ENCODE results near the gene MARK4.
"Not testable (repeated sequence)": the region's sequence is repeated elsewhere in the genome, so short reads cannot be mapped to it uniquely, and the experiment has no call there.

MARK4 gene

DNA sequence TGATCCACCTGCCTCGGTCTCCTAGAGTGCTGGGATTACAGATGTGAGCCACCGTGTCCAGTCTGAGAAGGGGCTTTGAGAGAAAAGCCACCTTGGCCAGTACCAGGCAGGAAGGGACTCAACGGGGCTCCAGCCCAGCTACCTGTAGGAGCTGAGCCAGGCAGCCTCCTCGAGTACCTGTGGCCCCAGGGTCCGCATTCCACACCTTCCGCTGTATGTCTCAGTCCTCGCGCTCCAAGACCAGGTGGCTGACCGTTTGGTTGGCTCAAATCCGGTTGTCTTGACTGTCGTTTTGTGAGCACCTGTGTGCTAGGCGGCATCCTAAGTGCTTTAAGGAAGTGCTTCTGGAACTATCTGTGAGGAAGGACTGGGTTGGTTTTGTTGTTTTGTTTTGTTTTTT lies 16.2 kb downstream of the MARK4 start:
- no peaks in the 10 kb centered on the region for H3K27me3 ChIP-seq (ENCODE audit: insufficient read depth, poor library complexity, severe bottlenecking)
- DNase-seq (ENCODE audit: low read depth in 1 of 2, low spot score in 1 of 2): no peak
- 0 out of 2 replicates have a peak, but pooled peaks have one; percentile 2 for TF ChIP-seq SPI1 (IDR thresholded peaks at IDR 0.05; ENCODE audit: borderline replicate concordance, low read depth)
- TF ChIP-seq POLR2AphosphoS5 (IDR thresholded peaks at IDR 0.05; ENCODE audit: low read depth): no peak
- no peak overlapping the region for H3K4me3 ChIP-seq (replicated peaks; ENCODE audit: insufficient read depth, low read length)
- H3K27ac ChIP-seq (replicated peaks): no peak overlapping the region

DNA sequence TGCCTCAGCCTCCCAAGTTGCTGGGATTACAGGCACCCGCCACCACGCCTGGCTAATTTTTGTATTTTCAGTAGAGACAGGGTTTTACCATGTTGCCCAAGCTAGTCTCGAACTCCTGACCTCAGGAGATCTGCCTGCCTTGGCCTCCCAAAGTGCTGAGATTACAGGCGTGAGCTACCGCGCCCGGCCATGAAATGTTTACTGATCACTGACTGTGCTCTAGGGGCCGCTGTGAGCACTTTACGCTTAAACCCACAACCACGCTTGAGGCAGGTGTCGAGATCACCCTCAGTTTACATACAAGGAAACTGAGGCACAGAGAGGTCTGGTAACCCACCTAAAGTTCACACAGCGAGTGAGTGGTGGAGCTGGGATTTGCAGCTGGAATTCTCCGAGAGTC lies 18.9 kb downstream of the MARK4 start:
- not testable (repeated sequence) for H3K27ac ChIP-seq (replicated peaks); H3K4me3 ChIP-seq (replicated peaks; ENCODE audit: insufficient read depth, low read length); H3K27me3 ChIP-seq (ENCODE audit: insufficient read depth, poor library complexity, severe bottlenecking); DNase-seq (ENCODE audit: low read depth in 1 of 2, low spot score in 1 of 2)

DNA sequence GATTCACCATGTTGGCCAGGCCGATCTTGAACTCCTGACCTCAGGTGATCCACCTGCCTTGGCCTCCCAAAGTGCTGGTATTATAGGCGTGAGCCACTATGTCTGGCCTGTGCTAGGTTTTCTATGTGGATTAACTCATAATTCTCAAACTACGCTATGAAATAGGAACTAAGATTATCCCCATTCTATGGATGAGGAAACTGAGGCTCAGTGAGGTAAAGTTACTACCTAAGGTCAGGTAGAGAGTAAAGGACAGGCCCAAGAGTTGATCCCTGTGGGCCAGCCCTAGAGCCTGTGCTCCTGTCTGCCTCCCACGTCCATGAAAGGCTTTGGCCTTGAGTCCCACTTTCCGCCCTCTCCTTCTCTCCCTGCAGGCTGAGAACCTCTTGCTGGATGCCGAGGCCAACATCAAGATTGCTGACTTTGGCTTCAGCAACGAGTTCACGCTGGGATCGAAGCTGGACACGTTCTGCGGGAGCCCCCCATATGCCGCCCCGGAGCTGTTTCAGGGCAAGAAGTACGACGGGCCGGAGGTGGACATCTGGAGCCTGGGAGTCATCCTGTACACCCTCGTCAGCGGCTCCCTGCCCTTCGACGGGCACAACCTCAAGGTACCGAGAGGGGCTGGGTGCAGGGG lies 20.1 kb downstream of the MARK4 start:
- no peak for DNase-seq (ENCODE audit: low read depth in 1 of 2, low spot score in 1 of 2)
- no peak overlapping the region for H3K27ac ChIP-seq (replicated peaks)
- TF ChIP-seq POLR2AphosphoS5 (IDR thresholded peaks at IDR 0.05; ENCODE audit: low read depth) (no peak), GABPA (IDR thresholded peaks at IDR 0.05; ENCODE audit: low read depth) (no peak), SPI1 (IDR thresholded peaks at IDR 0.05; ENCODE audit: borderline replicate concordance, low read depth) (no peak)
- TF ChIP-seq, protein P1, sequence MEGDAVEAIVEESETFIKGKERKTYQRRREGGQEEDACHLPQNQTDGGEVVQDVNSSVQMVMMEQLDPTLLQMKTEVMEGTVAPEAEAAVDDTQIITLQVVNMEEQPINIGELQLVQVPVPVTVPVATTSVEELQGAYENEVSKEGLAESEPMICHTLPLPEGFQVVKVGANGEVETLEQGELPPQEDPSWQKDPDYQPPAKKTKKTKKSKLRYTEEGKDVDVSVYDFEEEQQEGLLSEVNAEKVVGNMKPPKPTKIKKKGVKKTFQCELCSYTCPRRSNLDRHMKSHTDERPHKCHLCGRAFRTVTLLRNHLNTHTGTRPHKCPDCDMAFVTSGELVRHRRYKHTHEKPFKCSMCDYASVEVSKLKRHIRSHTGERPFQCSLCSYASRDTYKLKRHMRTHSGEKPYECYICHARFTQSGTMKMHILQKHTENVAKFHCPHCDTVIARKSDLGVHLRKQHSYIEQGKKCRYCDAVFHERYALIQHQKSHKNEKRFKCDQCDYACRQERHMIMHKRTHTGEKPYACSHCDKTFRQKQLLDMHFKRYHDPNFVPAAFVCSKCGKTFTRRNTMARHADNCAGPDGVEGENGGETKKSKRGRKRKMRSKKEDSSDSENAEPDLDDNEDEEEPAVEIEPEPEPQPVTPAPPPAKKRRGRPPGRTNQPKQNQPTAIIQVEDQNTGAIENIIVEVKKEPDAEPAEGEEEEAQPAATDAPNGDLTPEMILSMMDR (IDR thresholded peaks at IDR 0.05; ENCODE audit: insufficient read depth, low read length): no peak
- TF ChIP-seq, protein P2, sequence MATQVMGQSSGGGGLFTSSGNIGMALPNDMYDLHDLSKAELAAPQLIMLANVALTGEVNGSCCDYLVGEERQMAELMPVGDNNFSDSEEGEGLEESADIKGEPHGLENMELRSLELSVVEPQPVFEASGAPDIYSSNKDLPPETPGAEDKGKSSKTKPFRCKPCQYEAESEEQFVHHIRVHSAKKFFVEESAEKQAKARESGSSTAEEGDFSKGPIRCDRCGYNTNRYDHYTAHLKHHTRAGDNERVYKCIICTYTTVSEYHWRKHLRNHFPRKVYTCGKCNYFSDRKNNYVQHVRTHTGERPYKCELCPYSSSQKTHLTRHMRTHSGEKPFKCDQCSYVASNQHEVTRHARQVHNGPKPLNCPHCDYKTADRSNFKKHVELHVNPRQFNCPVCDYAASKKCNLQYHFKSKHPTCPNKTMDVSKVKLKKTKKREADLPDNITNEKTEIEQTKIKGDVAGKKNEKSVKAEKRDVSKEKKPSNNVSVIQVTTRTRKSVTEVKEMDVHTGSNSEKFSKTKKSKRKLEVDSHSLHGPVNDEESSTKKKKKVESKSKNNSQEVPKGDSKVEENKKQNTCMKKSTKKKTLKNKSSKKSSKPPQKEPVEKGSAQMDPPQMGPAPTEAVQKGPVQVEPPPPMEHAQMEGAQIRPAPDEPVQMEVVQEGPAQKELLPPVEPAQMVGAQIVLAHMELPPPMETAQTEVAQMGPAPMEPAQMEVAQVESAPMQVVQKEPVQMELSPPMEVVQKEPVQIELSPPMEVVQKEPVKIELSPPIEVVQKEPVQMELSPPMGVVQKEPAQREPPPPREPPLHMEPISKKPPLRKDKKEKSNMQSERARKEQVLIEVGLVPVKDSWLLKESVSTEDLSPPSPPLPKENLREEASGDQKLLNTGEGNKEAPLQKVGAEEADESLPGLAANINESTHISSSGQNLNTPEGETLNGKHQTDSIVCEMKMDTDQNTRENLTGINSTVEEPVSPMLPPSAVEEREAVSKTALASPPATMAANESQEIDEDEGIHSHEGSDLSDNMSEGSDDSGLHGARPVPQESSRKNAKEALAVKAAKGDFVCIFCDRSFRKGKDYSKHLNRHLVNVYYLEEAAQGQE (IDR thresholded peaks at IDR 0.05; ENCODE audit: insufficient replicate concordance, low read depth): no peak
- H3K4me3 ChIP-seq (replicated peaks; ENCODE audit: insufficient read depth, low read length): no peak overlapping the region
- H3K27me3 ChIP-seq (ENCODE audit: insufficient read depth, poor library complexity, severe bottlenecking): no peaks in the 10 kb centered on the region

DNA sequence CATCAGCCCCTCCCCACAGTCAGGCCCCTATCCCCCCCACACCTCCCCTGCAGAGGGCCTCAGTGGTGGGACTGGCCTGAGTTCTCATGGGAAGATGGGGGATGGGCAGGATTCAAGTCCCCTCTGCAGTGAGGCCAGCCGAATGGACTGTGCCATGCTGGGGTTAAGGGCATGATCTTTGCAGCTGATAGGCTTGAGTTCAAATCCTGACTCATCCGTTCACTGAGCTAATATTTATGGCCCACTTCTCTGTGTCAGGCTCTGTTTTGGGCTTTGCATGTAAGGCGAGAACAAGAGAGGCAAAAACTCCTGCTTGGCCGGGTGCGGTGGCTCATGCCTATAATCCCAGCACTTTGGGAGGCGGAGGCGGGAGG lies 20.7 kb downstream of the MARK4 start:
- H3K4me3 ChIP-seq (replicated peaks; ENCODE audit: insufficient read depth, low read length): no peak overlapping the region
- DNase-seq (ENCODE audit: low read depth in 1 of 2, low spot score in 1 of 2): no peak
- TF ChIP-seq, protein P2 (IDR thresholded peaks at IDR 0.05; ENCODE audit: insufficient replicate concordance, low read depth): no peak
- TF ChIP-seq SPI1 (IDR thresholded peaks at IDR 0.05; ENCODE audit: borderline replicate concordance, low read depth) (no peak), POLR2AphosphoS5 (IDR thresholded peaks at IDR 0.05; ENCODE audit: low read depth) (no peak), GABPA (IDR thresholded peaks at IDR 0.05; ENCODE audit: low read depth) (no peak)
- TF ChIP-seq, protein P1 (IDR thresholded peaks at IDR 0.05; ENCODE audit: insufficient read depth, low read length): no peak
- no peaks in the 10 kb centered on the region for H3K27me3 ChIP-seq (ENCODE audit: insufficient read depth, poor library complexity, severe bottlenecking)
- H3K27ac ChIP-seq (replicated peaks): no peak overlapping the region

DNA sequence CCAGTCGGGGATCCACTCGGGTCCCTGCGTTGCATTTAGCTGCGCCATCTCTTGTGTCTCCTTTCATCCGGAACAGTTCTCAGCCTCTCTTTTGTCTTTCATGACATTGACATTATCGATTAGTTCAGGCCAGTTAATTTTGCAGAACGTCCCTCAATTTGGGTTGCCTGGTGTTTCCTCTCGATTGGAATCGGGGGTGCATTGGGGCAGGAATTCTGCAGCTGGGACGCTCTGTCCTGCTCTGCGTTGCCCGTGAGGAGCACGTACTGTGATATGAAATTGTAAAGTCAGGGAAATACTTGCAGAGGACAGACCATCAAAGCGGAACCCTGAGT lies 22.4 kb downstream of the MARK4 start:
- H3K4me3 ChIP-seq (replicated peaks; ENCODE audit: insufficient read depth, low read length): no peak overlapping the region
- no peak overlapping the region for H3K27ac ChIP-seq (replicated peaks)
- TF ChIP-seq GABPA (IDR thresholded peaks at IDR 0.05; ENCODE audit: low read depth) (no peak), SPI1 (IDR thresholded peaks at IDR 0.05; ENCODE audit: borderline replicate concordance, low read depth) (no peak), POLR2AphosphoS5 (IDR thresholded peaks at IDR 0.05; ENCODE audit: low read depth) (no peak)
- TF ChIP-seq, protein P2 (IDR thresholded peaks at IDR 0.05; ENCODE audit: insufficient replicate concordance, low read depth): no peak
- TF ChIP-seq, protein P1 (IDR thresholded peaks at IDR 0.05; ENCODE audit: insufficient read depth, low read length): no peak
- H3K27me3 ChIP-seq (ENCODE audit: insufficient read depth, poor library complexity, severe bottlenecking): no peaks in the 10 kb centered on the region
- no peak for DNase-seq (ENCODE audit: low read depth in 1 of 2, low spot score in 1 of 2)

Measured in HL-60 (cell line).